ENCODE measurements around the gene LAGE3. TPM values are rescaled to one million over a fixed set of nuclear protein-coding genes. Genes with fewer than 3 reads are reported as not detected.

Gene LAGE3
- total and polyA plus RNA-seq, 2 donors from 2014 or later, result 10.0 to 29.0 TPM

- TF ChIP-seq CTCF (IDR thresholded peaks at IDR 0.05; ENCODE audit: borderline replicate concordance, extremely low read depth, insufficient read depth), result no peak
- intact Hi-C loops (cut with DNase I), result no loop called here
- peaks cover 2 to 10% (median 3%) of the 10 kb centered on the region in 3 donors for H3K4me1 ChIP-seq (ENCODE audit: control insufficient read depth in 2 of 3, insufficient read depth in 2 of 3, low read depth in 1 of 3, low read length in 3 of 3)
- H3K9me3 ChIP-seq (ENCODE audit: control insufficient read depth in 2 of 3, insufficient read depth in 1 of 3, low read length in 3 of 3), result no peaks in the 10 kb centered on the region
- DNase-seq (no peak), FAIRE-seq (no peak)
- H3K4me3 ChIP-seq (ENCODE audit: low read length in 3 of 3), result no peak overlapping the region
- no peak overlapping the region for H3K9ac ChIP-seq (ENCODE audit: low read length in 3 of 3)
- H3K36me3 ChIP-seq (ENCODE audit: control insufficient read depth in 2 of 3, insufficient read depth in 3 of 3, low read length in 3 of 3), result peaks cover 0 to 3% (median 0%) of the 10 kb centered on the region in 3 donors
- no peaks in the 10 kb centered on the region for H3K27me3 ChIP-seq (ENCODE audit: control insufficient read depth, insufficient read depth, low read length)
- no peak overlapping the region for H3K27ac ChIP-seq (ENCODE audit: low read depth in 2 of 2, low read length in 2 of 2)
Observed at GRCh38 chrX:154513716-154514115, 34.6 kb upstream of the LAGE3 start.

DNA sequence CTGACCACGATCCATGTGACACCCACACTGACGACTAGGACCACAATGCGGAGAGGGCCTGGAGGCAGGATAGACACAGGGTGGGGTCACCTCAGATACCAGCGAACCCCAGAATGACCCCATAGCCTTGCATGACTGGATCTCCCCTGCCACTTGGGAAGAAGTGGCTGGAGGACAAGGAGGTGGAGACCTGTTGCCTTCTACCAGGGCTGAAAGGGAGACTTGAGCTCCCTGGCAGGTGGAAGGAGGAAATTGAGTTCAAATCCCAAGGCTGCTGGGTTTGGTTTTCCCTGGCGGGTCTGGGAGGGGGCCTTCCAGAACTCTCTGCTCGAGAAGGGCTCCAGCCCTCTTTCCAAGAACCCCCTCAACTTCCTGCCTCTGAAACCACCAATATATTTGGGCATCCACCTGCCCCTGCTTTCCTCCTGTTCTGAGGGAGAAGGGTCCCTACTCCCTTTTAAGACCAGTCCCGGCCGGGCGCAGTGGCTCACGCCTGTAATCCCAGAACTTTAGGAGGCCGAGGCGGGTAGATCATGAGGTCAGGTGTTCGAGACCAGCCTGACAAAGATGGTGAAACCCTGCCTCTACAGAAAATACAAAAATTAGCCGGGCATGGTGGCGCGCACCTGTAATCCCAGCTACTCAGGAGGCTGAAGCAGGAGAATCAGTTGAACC lies 33.9 kb upstream of the LAGE3 start:
- Histone ChIP-seq H3K27me3 (ENCODE audit: control insufficient read depth, insufficient read depth, low read length) (no peaks in the 10 kb centered on the region), H3K36me3 (ENCODE audit: control insufficient read depth in 2 of 3, insufficient read depth in 3 of 3, low read length in 3 of 3) (peaks cover 0 to 3% (median 0%) of the 10 kb centered on the region in 3 donors), H3K9me3 (ENCODE audit: control insufficient read depth in 2 of 3, insufficient read depth in 1 of 3, low read length in 3 of 3) (no peaks in the 10 kb centered on the region), H3K4me3 (ENCODE audit: low read length in 3 of 3) (no peak overlapping the region), H3K27ac (ENCODE audit: low read depth in 2 of 2, low read length in 2 of 2) (no peak overlapping the region), H3K9ac (ENCODE audit: low read length in 3 of 3) (no peak overlapping the region), H3K4me1 (ENCODE audit: control insufficient read depth in 2 of 3, insufficient read depth in 2 of 3, low read depth in 1 of 3, low read length in 3 of 3) (peaks cover 2 to 8% (median 3%) of the 10 kb centered on the region in 3 donors)
- FAIRE-seq, result no peak
- no peak for TF ChIP-seq CTCF (IDR thresholded peaks at IDR 0.05; ENCODE audit: borderline replicate concordance, extremely low read depth, insufficient read depth)
- intact Hi-C loops (cut with DNase I), result no loop called here
- DNase-seq, result no peak

DNA sequence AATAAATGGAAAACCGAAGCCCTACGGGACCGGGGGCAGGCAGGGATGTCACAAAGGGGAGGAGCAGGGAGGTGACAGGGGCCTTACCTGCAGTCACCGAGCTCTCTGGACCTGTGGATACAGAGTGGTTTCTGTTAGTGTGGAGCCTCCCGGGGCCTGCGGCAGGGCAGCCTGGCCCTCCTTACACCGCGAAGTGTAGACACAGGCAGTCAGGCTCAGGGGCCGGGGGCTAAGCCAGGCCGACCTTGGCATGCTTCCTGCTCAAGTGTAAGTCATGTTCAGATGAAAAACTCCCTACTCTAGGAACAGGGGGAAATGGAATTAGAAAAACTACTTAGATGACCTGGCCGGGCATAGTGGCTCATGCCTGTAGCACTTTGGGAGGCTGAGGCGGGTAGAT lies 32.7 kb upstream of the LAGE3 start:
- H3K9ac ChIP-seq (ENCODE audit: low read length in 3 of 3), result no peak overlapping the region
- TF ChIP-seq CTCF (IDR thresholded peaks at IDR 0.05; ENCODE audit: borderline replicate concordance, extremely low read depth, insufficient read depth), result no peak
- FAIRE-seq (no peak), DNase-seq (no peak)
- intact Hi-C loops (cut with DNase I), result no loop called here
- peaks cover 0 to 3% (median 0%) of the 10 kb centered on the region in 3 donors for H3K4me1 ChIP-seq (ENCODE audit: control insufficient read depth in 2 of 3, insufficient read depth in 2 of 3, low read depth in 1 of 3, low read length in 3 of 3)
- no peak overlapping the region for H3K4me3 ChIP-seq (ENCODE audit: low read length in 3 of 3)
- no peaks in the 10 kb centered on the region for H3K27me3 ChIP-seq (ENCODE audit: control insufficient read depth, insufficient read depth, low read length)
- H3K27ac ChIP-seq (ENCODE audit: low read depth in 2 of 2, low read length in 2 of 2), result peak overlapping the region in 1 of 2 donors; percentile 28
- H3K9me3 ChIP-seq (ENCODE audit: control insufficient read depth in 2 of 3, insufficient read depth in 1 of 3, low read length in 3 of 3), result no peaks in the 10 kb centered on the region
- H3K36me3 ChIP-seq (ENCODE audit: control insufficient read depth in 2 of 3, insufficient read depth in 3 of 3, low read length in 3 of 3), result peaks cover 0 to 3% (median 0%) of the 10 kb centered on the region in 3 donors

Measured in kidney (tissue), 14 donors.